ENCODE data around the gene ERBB2.

DNA sequence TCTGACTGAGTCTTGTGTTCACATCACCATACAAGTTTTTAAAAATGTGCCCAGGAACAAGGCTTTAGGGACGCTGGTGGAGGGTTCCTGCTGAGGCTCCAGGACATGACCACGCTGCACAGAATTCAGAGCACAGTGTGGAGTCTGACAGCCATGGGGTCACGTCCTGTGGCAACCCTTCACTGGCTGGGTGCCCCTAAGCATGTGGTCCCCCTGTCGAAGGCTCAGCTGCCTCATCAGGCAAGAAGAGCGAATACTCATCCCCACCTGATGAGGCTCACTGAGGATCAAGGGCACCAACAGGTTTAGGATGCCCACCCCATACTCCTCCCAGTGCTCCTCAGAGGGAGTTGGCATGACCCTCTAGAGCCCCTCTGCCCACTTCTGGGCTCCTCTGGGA lies 25.7 kb upstream of the ERBB2 start:
- TF ChIP-seq POLR2AphosphoS5 (IDR thresholded peaks at IDR 0.05; ENCODE audit: insufficient read depth in 1 of 2, low read depth in 1 of 2) (no peak), POLR2A (IDR thresholded peaks at IDR 0.05) (no peak)
- TF ChIP-seq, protein P1, sequence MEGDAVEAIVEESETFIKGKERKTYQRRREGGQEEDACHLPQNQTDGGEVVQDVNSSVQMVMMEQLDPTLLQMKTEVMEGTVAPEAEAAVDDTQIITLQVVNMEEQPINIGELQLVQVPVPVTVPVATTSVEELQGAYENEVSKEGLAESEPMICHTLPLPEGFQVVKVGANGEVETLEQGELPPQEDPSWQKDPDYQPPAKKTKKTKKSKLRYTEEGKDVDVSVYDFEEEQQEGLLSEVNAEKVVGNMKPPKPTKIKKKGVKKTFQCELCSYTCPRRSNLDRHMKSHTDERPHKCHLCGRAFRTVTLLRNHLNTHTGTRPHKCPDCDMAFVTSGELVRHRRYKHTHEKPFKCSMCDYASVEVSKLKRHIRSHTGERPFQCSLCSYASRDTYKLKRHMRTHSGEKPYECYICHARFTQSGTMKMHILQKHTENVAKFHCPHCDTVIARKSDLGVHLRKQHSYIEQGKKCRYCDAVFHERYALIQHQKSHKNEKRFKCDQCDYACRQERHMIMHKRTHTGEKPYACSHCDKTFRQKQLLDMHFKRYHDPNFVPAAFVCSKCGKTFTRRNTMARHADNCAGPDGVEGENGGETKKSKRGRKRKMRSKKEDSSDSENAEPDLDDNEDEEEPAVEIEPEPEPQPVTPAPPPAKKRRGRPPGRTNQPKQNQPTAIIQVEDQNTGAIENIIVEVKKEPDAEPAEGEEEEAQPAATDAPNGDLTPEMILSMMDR (IDR thresholded peaks at IDR 0.05): no peak

Measured in vagina (tissue), 2 donors.